ENCODE data around the gene DNAH17. TPM values are rescaled to one million over a fixed set of nuclear protein-coding genes. Genes with fewer than 3 reads are reported as not detected.

The DNAH17 gene
- total and polyA plus RNA-seq, 2 donors (not counting 1 experiment from before 2014, with no cell fraction given), result 0.01 to 0.12 TPM

DNA sequence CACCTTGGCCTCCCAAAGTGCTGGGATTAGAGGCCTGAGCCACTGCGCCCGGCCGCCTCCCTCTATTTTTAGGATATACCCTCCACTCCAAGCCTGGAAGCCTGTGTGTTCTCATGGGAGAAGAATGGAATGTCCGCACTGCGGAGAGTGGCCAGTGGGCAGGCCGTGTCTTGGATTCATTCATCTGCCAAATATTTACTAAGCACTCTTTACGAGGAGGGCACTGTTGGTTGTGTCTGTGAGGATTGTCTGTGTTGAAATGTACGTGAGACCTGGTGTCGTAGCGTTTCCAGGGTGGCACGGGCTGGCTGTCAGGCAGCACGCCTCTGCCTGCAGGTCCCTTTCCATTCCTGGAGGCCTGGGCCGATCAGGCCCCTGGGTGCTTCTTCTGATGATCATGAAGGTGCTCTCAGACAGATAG is 179.5 kb downstream of the DNAH17 start:
- no peak overlapping the region for H3K27ac ChIP-seq (ENCODE audit: low read length in 2 of 2)
- H3K4me1 Mint-ChIP-seq, result peaks cover 9% of the 10 kb centered on the region
- intact Hi-C loops (cut with micrococcal nuclease), result no loop called here
- no peak overlapping the region for H3K27ac Mint-ChIP-seq
- H3K27me3 ChIP-seq (replicated peaks in 1 of 4; ENCODE audit: control extremely low read depth in 1 of 4, control insufficient read depth in 3 of 4, insufficient read depth in 4 of 4, low read length in 3 of 4), result no peaks in the 10 kb centered on the region
- no peak for ATAC-seq (ENCODE audit: low read depth)
- no peak overlapping the region for H2AFZ ChIP-seq (ENCODE audit: insufficient read depth, low read depth, low read length, poor library complexity, severe bottlenecking)
- H3K36me3 ChIP-seq (replicated peaks in 1 of 2; ENCODE audit: control extremely low read depth in 1 of 2, control insufficient read depth in 1 of 2, extremely low read depth in 1 of 2, insufficient read depth in 2 of 2, low read length in 1 of 2), result peaks cover 0 to 80% of the 10 kb centered on the region in 2 experiments
- no peaks in the 10 kb centered on the region for H3K4me1 ChIP-seq (ENCODE audit: control insufficient read depth in 2 of 2, insufficient read depth in 2 of 2, low read length in 2 of 2)
- no peak for TF ChIP-seq EZH2 (IDR thresholded peaks at IDR 0.05; ENCODE audit: borderline replicate concordance, insufficient read depth, low read depth, low read length, poor library complexity, severe bottlenecking)
- TF ChIP-seq, protein P1, sequence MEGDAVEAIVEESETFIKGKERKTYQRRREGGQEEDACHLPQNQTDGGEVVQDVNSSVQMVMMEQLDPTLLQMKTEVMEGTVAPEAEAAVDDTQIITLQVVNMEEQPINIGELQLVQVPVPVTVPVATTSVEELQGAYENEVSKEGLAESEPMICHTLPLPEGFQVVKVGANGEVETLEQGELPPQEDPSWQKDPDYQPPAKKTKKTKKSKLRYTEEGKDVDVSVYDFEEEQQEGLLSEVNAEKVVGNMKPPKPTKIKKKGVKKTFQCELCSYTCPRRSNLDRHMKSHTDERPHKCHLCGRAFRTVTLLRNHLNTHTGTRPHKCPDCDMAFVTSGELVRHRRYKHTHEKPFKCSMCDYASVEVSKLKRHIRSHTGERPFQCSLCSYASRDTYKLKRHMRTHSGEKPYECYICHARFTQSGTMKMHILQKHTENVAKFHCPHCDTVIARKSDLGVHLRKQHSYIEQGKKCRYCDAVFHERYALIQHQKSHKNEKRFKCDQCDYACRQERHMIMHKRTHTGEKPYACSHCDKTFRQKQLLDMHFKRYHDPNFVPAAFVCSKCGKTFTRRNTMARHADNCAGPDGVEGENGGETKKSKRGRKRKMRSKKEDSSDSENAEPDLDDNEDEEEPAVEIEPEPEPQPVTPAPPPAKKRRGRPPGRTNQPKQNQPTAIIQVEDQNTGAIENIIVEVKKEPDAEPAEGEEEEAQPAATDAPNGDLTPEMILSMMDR (IDR thresholded peaks at IDR 0.05), result no peak
- CTCF ChIA-PET, result no interaction called here
- H3K79me2 ChIP-seq (ENCODE audit: control insufficient read depth, insufficient read depth, low read length), result peaks cover 87% of the 10 kb centered on the region
- no peak overlapping the region for H3K9ac ChIP-seq (ENCODE audit: low read length)
- H3K4me3 Mint-ChIP-seq, result no peak overlapping the region
- H4K20me1 ChIP-seq (ENCODE audit: control insufficient read depth, insufficient read depth, low read length, poor library complexity, severe bottlenecking), result peaks cover 77% of the 10 kb centered on the region
- no peaks in the 10 kb centered on the region for H3K27me3 Mint-ChIP-seq
- no peak overlapping the region for H3K4me3 ChIP-seq (ENCODE audit: control extremely low read depth in 1 of 5, extremely low read depth in 1 of 5, insufficient read depth in 1 of 5, low read depth in 2 of 5, low read length in 4 of 5)
- H3K9me3 Mint-ChIP-seq (ENCODE audit: insufficient read depth), result no peaks in the 10 kb centered on the region
- H3K4me2 ChIP-seq (replicated peaks; ENCODE audit: low read depth, low read length, poor library complexity, severe bottlenecking), result no peak overlapping the region
- 93% methylated on average over 4 of the region's 13 CpGs for WGBS (ENCODE audit: insufficient coverage)
- no peaks in the 10 kb centered on the region for H3K9me3 ChIP-seq (ENCODE audit: control extremely low read depth in 1 of 3, control insufficient read depth in 2 of 3, insufficient read depth in 1 of 3, low read length in 2 of 3)
- DNase-seq, result no peak
- POLR2A ChIA-PET, result no interaction called here

- H3K4me1 ChIP-seq (ENCODE audit: control insufficient read depth in 2 of 2, insufficient read depth in 2 of 2, low read length in 2 of 2), result no peaks in the 10 kb centered on the region
- H3K27ac ChIP-seq (ENCODE audit: low read length in 2 of 2), result no peak overlapping the region
- peaks cover 82% of the 10 kb centered on the region for H4K20me1 ChIP-seq (ENCODE audit: control insufficient read depth, insufficient read depth, low read length, poor library complexity, severe bottlenecking)
- ChIA-PET CTCF (interaction anchor here (0.6 kb wide), 1 partner anchor 22 kb away, joined by 3 read pairs; no protein-coding TSS in a partner anchor), POLR2A (no interaction called here)
- TF ChIP-seq, protein P1 (IDR thresholded peaks at IDR 0.05), result no peak
- no peak for TF ChIP-seq EZH2 (IDR thresholded peaks at IDR 0.05; ENCODE audit: borderline replicate concordance, insufficient read depth, low read depth, low read length, poor library complexity, severe bottlenecking)
- intact Hi-C loops (cut with micrococcal nuclease), result no loop called here
- Mint-ChIP-seq H3K27me3 (no peaks in the 10 kb centered on the region), H3K4me1 (peaks cover 11% of the 10 kb centered on the region), H3K4me3 (no peak overlapping the region), H3K27ac (no peak overlapping the region), H3K9me3 (ENCODE audit: insufficient read depth) (no peaks in the 10 kb centered on the region)
- peaks cover 96% of the 10 kb centered on the region for H3K79me2 ChIP-seq (ENCODE audit: control insufficient read depth, insufficient read depth, low read length)
- H2AFZ ChIP-seq (ENCODE audit: insufficient read depth, low read depth, low read length, poor library complexity, severe bottlenecking), result no peak overlapping the region
- no peaks in the 10 kb centered on the region for H3K27me3 ChIP-seq (replicated peaks in 1 of 4; ENCODE audit: control extremely low read depth in 1 of 4, control insufficient read depth in 3 of 4, insufficient read depth in 4 of 4, low read length in 3 of 4)
- 99% methylated on average over 9 of the region's 14 CpGs for WGBS (ENCODE audit: insufficient coverage)
- no peak overlapping the region for H3K4me3 ChIP-seq (ENCODE audit: control extremely low read depth in 1 of 5, extremely low read depth in 1 of 5, insufficient read depth in 1 of 5, low read depth in 2 of 5, low read length in 4 of 5)
- H3K4me2 ChIP-seq (replicated peaks; ENCODE audit: low read depth, low read length, poor library complexity, severe bottlenecking), result no peak overlapping the region
- no peak overlapping the region for H3K9ac ChIP-seq (ENCODE audit: low read length)
- no peaks in the 10 kb centered on the region for H3K9me3 ChIP-seq (ENCODE audit: control extremely low read depth in 1 of 3, control insufficient read depth in 2 of 3, insufficient read depth in 1 of 3, low read length in 2 of 3)
- DNase-seq (no peak), ATAC-seq (ENCODE audit: low read depth) (no peak)
- peaks cover 0 to 84% of the 10 kb centered on the region in 2 experiments for H3K36me3 ChIP-seq (replicated peaks in 1 of 2; ENCODE audit: control extremely low read depth in 1 of 2, control insufficient read depth in 1 of 2, extremely low read depth in 1 of 2, insufficient read depth in 2 of 2, low read length in 1 of 2)
These were observed 180.5 kb downstream of the DNAH17 start for GRCh38 chr17:78396441-78397337.
